NCI-H2107 treated with DMSO at 0.1 percent for 48 hours (cell line): ENCODE results near the gene NYNRIN.

ENCODE experiments used
- DNase-seq: peaks from one replicate; lab custom pipeline; 2025; ENCODE audit not compliant: unreplicated experiment; lab: John Stamatoyannopoulos, UW

The NYNRIN gene

DNA sequence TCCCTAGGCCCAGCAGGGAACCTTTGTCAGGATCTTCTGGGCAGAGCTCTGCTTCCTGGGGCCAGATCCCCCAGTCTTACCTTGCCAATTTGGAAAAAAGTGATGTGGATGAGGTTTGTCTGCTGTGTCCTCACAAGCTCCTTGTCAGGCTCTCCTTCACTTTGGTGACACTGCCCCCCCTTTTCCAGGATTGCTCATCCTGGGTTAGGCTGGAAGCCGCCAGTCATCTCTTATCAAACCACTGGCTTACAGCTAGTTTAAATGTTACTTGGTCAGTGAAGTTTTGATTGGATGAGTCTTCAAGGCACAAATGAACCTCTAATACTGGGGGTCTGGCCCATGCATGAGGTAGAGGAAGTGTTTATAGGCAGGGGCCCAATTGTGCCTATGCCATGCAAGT lies 15.3 kb downstream of the NYNRIN start:
- DNase-seq: no peak

- no peak for DNase-seq
Measured at GRCh38 chr14:24414732-24415420, 16.1 kb downstream of the NYNRIN start.

DNA sequence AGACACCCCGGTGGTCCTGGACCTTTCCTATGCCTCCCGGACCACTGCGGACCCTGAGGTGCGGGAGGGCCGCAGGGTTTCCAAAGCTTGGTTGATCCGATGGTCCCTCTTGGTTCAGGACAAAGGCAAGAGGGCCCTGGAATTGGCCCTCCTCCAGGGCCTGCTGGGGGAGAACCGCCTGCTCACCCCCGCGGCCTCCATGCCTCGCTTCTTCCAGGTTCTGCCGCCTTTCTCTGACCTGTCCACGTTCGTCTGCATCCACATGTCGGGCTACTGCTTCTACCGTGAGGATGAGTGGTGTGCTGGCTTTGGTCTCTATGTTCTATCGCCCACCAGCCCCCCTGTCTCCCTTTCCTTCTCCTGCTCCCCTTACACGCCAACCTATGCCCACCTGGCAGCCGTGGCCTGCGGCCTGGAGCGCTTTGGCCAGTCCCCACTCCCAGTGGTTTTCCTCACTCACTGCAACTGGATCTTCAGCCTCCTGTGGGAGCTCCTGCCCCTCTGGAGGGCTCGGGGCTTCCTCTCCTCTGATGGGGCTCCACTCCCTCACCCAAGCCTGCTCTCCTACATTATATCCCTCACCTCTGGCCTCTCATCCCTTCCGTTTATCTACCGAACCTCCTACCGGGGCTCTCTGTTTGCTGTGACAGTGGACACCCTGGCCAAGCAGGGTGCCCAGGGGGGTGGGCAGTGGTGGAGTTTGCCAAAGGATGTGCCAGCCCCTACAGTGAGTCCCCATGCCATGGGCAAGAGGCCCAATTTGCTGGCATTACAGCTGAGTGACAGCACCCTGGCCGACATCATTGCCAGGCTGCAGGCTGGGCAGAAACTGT lies 16.8 kb downstream of the NYNRIN start:
- DNase-seq: no peak

DNA sequence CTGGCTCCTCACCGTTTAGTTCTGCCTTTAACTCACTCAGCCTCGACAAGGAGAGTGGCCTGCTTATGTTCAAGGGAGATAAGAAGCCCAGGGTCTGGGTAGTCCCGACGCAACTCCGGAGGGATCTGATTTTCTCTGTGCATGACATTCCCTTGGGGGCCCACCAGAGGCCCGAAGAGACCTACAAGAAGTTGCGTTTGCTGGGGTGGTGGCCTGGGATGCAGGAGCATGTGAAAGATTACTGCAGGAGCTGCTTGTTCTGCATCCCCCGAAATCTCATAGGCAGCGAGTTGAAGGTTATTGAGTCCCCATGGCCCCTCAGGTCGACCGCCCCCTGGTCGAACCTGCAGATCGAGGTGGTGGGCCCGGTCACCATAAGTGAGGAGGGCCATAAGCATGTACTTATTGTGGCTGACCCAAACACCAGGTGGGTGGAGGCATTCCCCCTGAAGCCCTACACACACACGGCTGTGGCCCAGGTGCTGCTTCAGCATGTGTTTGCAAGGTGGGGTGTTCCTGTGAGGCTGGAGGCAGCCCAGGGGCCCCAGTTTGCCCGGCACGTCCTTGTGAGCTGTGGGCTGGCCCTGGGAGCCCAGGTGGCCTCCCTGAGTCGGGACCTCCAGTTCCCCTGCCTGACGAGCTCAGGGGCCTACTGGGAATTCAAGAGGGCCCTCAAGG lies 17.6 kb downstream of the NYNRIN start:
- DNase-seq: no peak

DNA sequence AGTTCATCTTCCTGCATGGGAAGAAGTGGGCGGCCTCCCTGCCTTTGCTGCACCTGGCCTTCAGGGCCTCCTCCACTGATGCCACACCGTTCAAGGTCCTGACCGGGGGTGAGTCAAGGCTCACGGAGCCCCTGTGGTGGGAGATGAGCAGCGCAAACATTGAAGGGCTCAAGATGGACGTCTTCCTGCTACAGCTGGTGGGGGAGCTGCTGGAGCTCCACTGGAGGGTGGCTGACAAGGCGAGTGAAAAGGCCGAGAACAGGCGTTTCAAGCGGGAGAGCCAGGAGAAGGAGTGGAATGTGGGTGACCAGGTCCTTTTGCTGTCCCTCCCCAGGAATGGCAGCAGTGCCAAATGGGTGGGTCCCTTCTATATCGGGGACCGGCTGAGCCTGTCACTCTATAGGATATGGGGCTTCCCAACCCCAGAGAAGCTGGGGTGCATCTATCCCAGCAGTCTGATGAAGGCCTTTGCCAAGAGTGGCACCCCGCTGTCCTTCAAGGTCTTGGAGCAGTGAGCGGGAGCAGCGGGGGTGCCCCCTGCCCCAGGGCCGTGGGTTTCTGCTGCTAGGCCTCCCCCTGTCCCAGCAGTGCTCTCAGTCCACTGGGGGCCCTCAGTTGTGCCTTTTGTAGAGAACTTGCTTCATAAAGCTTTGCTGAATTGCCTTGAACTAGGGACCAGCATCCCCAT lies 18.3 kb downstream of the NYNRIN start:
- DNase-seq: no peak

DNA sequence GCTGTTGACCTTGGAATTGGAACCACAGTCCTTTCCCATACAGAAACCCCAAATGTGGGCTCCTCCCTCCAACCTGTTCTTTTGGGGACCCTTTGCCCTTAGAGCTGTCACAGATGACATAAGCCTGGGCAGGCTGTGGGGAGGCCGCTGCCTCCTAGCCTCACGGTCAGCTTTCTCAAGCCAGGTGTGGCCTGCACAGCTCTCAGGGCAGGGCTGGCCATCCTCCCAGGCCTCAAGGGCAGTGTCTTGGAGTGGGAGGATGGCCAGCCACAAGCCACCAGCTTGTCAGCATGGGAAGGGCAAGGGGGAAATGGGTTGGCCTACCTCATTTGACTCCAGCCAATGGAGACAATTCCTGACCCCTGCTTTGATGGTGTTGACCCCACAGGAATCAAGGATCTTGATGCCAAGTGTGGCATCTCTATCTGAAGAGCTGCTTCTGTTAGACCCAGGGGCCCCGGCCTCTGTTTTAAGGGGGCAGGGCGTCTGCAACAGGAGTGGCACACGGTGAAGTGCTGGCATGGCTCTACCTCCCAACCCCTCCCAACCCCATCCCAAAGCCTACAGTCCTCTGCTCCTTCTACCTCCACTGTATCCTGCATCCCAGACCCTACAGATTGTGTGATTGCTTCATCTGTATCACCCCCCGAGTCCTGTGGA lies 19.2 kb downstream of the NYNRIN start:
- no peak for DNase-seq

DNA sequence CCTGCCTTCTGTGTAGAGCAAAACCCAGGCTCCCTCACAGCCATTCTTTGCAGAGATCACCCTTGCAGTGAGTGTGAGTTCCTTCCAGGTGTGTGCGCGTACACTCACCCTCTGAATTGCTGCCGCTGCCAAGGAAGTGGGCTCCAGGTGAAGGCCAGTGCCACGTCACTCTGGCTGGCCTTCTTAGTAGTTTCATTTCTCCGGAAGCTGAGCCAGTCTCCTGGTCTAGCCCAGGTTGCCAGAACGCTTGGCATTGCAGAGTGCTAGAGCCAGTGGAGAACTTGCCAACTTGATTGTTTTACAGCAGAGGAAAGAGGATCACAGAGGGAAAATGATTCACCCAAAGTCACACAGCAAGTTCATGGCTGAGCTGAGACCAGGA lies 19.7 kb downstream of the NYNRIN start:
- DNase-seq: no peak

DNA sequence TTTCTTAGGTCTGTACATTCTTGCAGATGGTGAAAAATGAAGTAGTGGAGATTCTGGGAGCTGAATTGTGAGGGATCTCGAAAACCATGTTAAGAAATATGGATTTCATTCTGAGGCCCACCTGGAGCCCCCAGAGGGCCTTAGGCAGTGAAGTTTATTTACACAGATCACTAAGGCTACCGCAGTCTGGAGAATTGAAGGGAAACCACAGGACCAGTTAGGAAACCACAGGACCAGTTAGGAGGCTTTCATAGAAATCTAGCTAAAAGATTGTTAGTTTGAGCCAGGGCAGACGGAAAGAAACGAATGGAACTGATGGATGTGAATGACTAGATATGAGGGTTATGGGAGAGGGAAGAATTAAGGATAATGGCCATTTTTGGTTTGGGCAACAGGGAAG lies 23.5 kb downstream of the NYNRIN start:
- no peak for DNase-seq

DNA sequence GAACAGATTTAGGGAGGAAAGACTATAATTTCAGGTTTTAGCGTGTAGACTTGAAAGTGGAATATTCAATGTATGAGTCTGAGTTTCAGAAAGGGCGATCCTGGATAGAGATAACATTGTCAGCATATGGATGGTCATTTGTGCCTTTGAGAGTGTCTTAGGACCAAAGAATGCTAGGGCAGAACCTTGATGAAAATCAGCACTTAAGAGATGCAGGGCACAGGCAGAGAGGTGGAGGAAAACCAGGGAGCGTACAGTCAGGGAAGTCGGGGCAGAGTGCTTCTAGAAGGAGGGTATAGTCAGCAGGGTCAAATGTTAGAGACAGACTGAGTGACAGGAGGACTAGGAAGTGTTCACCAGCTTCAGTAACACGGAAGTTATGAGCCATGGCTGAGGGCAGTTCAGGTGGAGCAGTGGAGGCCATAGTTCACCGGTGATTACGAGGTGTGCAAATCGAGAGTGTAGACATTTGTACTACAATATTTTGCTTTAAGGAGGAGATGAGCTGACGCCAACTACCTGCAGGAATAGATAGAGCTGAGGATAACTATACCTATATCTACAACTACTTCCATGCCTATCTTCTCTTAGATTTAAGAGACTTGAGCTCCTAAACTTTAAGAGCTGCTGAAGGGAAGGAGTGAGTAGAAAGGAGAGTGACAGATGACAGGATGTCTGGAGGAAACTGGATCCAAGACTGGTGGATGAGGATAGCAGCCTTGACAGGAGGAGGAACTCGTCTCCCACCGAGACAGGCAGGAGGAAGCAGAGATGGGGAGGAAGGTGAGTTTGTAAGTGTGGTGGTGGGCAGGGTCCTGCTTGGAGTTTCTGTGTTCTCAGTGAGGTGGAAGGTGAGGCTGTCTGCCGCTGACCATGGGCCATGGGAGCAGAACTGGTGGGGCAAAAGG lies 24.1 kb downstream of the NYNRIN start:
- DNase-seq: no peak

- no peak for DNase-seq
Measured at GRCh38 chr14:24425704-24426103, 26.9 kb downstream of the NYNRIN start.

- DNase-seq: no peak
Measured at GRCh38 chr14:24426150-24426911, 27.5 kb downstream of the NYNRIN start.

DNA sequence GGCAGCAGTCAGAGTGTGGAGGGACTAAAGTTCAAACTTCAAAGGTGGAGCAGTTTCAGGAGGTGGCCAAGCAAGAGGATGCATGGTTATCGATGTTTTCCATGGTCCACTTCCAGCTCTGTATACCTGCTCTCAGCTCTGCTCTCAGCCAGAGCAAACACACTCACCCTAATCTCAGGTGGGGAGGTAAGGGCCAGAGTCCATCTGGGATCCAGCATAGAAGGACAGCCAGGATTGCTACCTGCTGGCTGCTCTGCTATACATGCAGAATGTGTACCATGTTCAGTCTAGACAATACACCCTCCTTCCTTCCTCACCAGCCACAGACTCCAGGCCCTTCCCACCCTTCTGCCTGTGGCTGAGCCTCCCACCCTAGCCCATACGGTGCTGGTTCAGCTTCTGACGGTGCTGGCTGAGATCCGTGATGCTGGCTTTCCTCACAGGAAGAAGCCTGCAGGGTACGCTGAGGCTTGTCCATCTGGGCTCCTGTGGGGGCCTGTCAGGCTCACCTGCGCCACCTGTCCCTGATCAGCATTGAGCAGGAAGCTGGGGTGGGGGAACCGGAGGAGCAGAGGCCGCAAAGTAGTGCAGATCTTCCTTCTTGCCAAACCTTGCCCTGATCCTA lies 28.2 kb downstream of the NYNRIN start:
- DNase-seq: no peak

DNA sequence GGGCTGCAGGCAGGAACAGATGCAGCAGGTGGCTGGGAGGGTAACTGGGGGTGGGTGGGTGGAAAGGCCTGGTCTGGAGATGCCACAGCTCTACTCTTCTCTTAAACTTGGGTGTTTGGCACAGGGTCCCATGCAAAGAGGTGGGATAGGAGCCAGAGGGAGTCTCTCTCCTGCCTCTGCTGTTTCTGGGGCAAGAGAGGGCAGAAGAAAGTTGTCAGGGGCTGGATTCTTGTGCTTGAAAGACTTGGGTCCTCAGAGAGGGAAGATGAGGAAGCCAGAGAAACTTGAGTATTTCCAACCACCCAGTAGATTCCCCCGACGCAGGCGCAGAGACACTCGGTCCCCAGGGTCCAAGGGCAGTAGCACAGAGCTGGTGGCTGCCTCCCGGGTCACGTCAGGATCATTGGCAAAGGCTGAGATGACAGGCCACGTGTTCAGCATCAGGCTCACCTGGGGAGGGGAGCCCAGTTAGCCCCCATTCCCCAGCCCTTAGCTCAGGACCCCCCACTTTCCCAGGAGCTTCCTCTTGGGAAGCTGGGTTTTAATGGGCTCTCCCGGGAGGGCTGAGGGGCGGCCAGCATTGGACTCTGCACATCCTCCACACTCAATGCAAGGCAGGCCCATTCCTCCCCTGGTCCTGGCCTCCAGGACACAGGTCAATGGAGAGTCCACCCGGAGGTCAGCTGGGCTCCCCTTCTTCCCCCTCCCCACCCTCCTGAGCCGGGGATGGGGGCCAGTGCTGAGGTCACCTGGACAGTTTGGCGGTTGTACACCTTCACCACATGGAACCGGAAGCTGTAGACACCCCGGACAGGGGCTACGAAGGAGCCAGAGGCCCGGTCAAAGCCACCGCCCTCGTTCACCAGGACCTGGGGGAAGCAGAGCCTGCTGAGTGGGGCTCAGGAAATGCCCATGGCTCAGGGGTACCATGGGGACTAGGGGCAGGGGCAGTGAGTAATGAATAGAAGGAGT lies 29.0 kb downstream of the NYNRIN start:
- no peak for DNase-seq

- DNase-seq: no peak
Measured at GRCh38 chr14:24428628-24429394, 30.0 kb downstream of the NYNRIN start.

DNA sequence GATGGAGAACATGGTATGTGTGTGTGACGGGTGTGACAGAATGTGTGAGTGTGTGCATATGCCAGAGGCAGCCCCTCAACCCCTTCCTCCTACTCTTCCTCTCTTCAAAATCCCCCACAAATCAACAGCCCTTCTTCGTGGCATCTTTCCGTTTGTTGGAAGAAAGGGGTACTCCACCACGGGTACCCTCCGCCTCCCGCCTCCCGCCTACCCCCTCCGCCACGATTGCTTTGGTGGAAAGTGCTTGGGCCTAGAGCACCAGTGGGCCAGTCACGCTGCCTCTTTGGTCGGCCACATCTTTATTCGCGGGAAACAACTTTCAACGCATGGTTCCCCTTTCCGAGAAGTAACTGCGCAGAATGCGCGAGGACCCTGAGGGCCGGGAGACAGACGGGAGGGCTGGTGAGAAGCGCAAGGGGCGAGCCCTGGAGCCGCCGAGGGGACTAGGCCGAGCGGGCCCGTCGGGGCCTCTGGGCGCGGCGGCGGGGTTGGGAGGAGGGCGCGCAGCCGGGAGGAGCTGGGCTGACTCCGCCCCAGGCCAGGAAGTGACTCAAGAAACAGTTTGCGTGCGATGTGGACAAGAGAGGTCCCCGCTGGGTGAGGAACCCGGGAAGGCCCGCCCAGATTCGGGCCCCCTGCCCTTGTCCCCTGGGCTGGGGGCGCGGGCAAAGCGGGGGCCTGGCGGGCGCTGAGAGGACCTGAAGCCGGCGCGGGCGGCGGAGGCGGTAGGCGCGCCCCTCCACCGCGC lies 30.8 kb downstream of the NYNRIN start, which contains the start of the genes CBLN3 and KHNYN:
Gene CBLN3, minus strand, starts transcription at position 274 of the 748 bp plus-strand sequence. CDS start 614 bp downstream, outside the sequence.
Gene KHNYN, plus strand, starts transcription at position 560 of the 748 bp plus-strand sequence. CDS start 777 bp downstream, outside the sequence.
- peak; percentile 78 for DNase-seq
